Measurements from ENCODE around the gene PDE11A.

- TF ChIP-seq, protein P1, sequence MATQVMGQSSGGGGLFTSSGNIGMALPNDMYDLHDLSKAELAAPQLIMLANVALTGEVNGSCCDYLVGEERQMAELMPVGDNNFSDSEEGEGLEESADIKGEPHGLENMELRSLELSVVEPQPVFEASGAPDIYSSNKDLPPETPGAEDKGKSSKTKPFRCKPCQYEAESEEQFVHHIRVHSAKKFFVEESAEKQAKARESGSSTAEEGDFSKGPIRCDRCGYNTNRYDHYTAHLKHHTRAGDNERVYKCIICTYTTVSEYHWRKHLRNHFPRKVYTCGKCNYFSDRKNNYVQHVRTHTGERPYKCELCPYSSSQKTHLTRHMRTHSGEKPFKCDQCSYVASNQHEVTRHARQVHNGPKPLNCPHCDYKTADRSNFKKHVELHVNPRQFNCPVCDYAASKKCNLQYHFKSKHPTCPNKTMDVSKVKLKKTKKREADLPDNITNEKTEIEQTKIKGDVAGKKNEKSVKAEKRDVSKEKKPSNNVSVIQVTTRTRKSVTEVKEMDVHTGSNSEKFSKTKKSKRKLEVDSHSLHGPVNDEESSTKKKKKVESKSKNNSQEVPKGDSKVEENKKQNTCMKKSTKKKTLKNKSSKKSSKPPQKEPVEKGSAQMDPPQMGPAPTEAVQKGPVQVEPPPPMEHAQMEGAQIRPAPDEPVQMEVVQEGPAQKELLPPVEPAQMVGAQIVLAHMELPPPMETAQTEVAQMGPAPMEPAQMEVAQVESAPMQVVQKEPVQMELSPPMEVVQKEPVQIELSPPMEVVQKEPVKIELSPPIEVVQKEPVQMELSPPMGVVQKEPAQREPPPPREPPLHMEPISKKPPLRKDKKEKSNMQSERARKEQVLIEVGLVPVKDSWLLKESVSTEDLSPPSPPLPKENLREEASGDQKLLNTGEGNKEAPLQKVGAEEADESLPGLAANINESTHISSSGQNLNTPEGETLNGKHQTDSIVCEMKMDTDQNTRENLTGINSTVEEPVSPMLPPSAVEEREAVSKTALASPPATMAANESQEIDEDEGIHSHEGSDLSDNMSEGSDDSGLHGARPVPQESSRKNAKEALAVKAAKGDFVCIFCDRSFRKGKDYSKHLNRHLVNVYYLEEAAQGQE (IDR thresholded peaks at IDR 0.05; ENCODE audit: unreplicated experiment): no peak
- no peak for TF ChIP-seq POLR2AphosphoS5 (IDR thresholded peaks at IDR 0.05; ENCODE audit: low read depth)
- TF ChIP-seq, protein P2, sequence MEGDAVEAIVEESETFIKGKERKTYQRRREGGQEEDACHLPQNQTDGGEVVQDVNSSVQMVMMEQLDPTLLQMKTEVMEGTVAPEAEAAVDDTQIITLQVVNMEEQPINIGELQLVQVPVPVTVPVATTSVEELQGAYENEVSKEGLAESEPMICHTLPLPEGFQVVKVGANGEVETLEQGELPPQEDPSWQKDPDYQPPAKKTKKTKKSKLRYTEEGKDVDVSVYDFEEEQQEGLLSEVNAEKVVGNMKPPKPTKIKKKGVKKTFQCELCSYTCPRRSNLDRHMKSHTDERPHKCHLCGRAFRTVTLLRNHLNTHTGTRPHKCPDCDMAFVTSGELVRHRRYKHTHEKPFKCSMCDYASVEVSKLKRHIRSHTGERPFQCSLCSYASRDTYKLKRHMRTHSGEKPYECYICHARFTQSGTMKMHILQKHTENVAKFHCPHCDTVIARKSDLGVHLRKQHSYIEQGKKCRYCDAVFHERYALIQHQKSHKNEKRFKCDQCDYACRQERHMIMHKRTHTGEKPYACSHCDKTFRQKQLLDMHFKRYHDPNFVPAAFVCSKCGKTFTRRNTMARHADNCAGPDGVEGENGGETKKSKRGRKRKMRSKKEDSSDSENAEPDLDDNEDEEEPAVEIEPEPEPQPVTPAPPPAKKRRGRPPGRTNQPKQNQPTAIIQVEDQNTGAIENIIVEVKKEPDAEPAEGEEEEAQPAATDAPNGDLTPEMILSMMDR (conservative IDR thresholded peaks at IDR 0.05; ENCODE audit: low read depth in 2 of 2): no peak
- TF ChIP-seq JUNB (IDR thresholded peaks at IDR 0.05; ENCODE audit: unreplicated experiment): no peak
- TF ChIP-seq EZH2 (IDR thresholded peaks at IDR 0.05; ENCODE audit: low read depth, unreplicated experiment): no peak
- no peak for TF ChIP-seq EZH2phosphoT487 (IDR thresholded peaks at IDR 0.05; ENCODE audit: unreplicated experiment)
- no peak for TF ChIP-seq NANOG (IDR thresholded peaks at IDR 0.05; ENCODE audit: borderline replicate concordance)
- TF ChIP-seq ETS1 (IDR thresholded peaks at IDR 0.05): no peak
- TF ChIP-seq STAT1 (IDR thresholded peaks at IDR 0.05; ENCODE audit: unreplicated experiment): no peak
- TF ChIP-seq ZNF114 (CRISPR knock-in tag; IDR thresholded peaks at IDR 0.05): no peak
- no peak for TF ChIP-seq ZNF462 (CRISPR knock-in tag; IDR thresholded peaks at IDR 0.05)
- TF ChIP-seq CREB1 (CRISPR knock-in tag; IDR thresholded peaks at IDR 0.05; ENCODE audit: low read depth): no peak
Measured at GRCh38 chr2:177832611-177833433, 239.8 kb downstream of the PDE11A start.
